ENCODE data around the gene MVP. TPM values are rescaled to one million over a fixed set of nuclear protein-coding genes. Genes with fewer than 3 reads are reported as not detected.

MVP gene
- total RNA-seq, 1 experiment from 2014 or later = 164 TPM

DNA sequence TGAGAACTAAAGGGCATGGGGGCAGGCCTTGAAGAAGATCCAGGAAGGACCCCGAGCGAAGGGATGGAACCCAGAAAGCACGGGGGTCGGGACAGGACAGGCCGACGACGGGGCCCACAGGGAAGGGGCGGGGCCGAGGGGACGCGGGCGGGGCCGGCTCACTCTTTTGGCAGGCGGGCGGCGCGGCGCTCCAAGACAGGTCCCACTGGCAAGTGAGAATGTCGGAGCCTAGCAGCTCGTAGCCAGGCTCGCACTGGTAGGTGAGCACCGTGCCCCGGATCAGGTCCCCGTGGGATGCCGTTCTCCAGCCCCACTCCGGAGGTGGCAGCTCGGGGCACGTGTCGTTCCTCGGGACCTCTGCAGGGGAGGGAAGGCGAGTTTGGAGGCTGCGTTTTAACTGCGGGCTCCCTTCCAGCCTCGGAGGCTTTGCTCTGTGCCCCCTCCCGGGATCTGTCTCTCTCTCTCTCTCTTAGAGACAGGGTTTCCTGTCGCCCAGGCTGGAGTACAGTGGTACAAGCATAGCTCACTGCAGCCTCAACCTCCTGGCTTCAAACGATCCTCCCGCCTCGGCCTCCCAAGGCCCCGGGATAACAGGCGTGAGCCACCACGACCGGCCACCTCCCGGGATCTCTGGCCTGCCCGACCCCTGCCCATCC is 56.5 kb downstream of the MVP start:
- Mint-ChIP-seq H3K4me1 (ENCODE audit: low read depth, unreplicated experiment) (no peaks in the 10 kb centered on the region), H3K27me3 (ENCODE audit: unreplicated experiment) (no peaks in the 10 kb centered on the region), H3K9me3 (ENCODE audit: low read depth, unreplicated experiment) (no peaks in the 10 kb centered on the region), H3K4me3 (ENCODE audit: low read depth, unreplicated experiment) (no peak overlapping the region), H3K36me3 (ENCODE audit: insufficient read depth, unreplicated experiment) (peaks cover 13% of the 10 kb centered on the region), H3K27ac (ENCODE audit: unreplicated experiment) (no peak overlapping the region)
- CTCF ChIA-PET = no interaction called here
- intact Hi-C loops (cut with micrococcal nuclease; ENCODE audit: unreplicated experiment) = no loop called here
- DNase-seq = no peak
- no TSS peak for BruUV-seq (replicated peaks)
- TF ChIP-seq, protein P1, sequence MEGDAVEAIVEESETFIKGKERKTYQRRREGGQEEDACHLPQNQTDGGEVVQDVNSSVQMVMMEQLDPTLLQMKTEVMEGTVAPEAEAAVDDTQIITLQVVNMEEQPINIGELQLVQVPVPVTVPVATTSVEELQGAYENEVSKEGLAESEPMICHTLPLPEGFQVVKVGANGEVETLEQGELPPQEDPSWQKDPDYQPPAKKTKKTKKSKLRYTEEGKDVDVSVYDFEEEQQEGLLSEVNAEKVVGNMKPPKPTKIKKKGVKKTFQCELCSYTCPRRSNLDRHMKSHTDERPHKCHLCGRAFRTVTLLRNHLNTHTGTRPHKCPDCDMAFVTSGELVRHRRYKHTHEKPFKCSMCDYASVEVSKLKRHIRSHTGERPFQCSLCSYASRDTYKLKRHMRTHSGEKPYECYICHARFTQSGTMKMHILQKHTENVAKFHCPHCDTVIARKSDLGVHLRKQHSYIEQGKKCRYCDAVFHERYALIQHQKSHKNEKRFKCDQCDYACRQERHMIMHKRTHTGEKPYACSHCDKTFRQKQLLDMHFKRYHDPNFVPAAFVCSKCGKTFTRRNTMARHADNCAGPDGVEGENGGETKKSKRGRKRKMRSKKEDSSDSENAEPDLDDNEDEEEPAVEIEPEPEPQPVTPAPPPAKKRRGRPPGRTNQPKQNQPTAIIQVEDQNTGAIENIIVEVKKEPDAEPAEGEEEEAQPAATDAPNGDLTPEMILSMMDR (IDR thresholded peaks at IDR 0.05; ENCODE audit: unreplicated experiment) = no peak

DNA sequence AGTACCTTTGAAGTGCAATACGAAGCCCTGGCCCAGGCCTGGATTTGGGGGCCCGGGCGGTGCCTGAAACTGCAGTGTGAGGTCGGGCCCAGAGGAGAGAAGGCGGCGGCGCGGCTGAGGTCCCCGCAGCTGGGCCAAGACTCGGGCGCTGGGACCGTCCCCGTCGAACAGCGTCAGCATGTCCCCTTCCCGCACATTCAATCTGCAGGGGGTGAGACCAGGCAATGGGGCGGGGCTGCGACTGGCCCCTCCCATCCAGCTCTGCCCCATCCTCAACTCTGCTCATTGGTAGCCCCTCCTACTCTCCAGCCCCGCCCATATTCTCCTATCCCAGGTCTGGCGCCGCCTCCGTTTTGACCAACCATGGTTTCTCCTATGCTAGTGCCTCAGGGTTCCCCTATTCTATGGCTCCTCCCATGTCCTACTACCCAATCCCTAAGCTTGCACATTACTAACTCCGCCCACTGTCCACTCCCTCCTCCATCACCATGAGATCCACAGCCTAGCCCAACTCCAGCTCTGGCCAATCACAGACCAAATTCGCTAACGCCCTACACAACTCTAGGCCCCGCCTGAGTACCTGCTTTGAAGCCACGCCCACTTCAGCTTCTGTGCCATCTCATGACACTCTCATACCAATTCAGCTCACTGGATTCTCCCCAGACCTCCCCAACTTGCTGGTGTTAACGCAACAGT is 57.2 kb downstream of the MVP start:
- peaks cover 13% of the 10 kb centered on the region for H3K36me3 Mint-ChIP-seq (ENCODE audit: insufficient read depth, unreplicated experiment)
- no peak for DNase-seq
- H3K4me3 Mint-ChIP-seq (ENCODE audit: low read depth, unreplicated experiment) = no peak overlapping the region
- TF ChIP-seq, protein P1 (IDR thresholded peaks at IDR 0.05; ENCODE audit: unreplicated experiment) = no peak
- intact Hi-C loops (cut with micrococcal nuclease; ENCODE audit: unreplicated experiment) = no loop called here
- BruUV-seq (replicated peaks) = no TSS peak
- H3K9me3 Mint-ChIP-seq (ENCODE audit: low read depth, unreplicated experiment) = no peaks in the 10 kb centered on the region
- CTCF ChIA-PET = no interaction called here
- no peaks in the 10 kb centered on the region for H3K27me3 Mint-ChIP-seq (ENCODE audit: unreplicated experiment)
- no peaks in the 10 kb centered on the region for H3K4me1 Mint-ChIP-seq (ENCODE audit: low read depth, unreplicated experiment)
- no peak overlapping the region for H3K27ac Mint-ChIP-seq (ENCODE audit: unreplicated experiment)

DNA sequence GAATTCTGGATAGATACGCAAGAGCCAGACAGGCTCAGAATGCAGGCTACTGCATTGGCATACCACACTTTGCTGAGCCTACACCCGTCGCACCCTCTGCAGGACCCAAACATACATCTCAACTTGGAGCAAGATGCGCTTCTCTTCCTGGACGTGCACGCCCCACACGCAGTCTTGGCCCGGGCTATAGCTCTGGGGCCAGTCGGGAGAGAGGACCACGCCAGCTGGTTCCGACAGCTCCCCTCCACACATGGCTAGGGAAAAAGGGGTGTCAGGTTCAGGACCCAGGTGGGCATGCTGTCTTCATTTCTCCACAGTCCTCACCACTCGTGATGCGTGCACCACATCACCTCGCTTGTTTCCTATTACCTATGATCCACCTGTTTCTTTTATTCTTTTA is 57.9 kb downstream of the MVP start:
- no TSS peak for BruUV-seq (replicated peaks)
- H3K9me3 Mint-ChIP-seq (ENCODE audit: low read depth, unreplicated experiment) = no peaks in the 10 kb centered on the region
- H3K4me1 Mint-ChIP-seq (ENCODE audit: low read depth, unreplicated experiment) = no peaks in the 10 kb centered on the region
- H3K4me3 Mint-ChIP-seq (ENCODE audit: low read depth, unreplicated experiment) = no peak overlapping the region
- peaks cover 13% of the 10 kb centered on the region for H3K36me3 Mint-ChIP-seq (ENCODE audit: insufficient read depth, unreplicated experiment)
- intact Hi-C loops (cut with micrococcal nuclease; ENCODE audit: unreplicated experiment) = no loop called here
- CTCF ChIA-PET = no interaction called here
- TF ChIP-seq, protein P1 (IDR thresholded peaks at IDR 0.05; ENCODE audit: unreplicated experiment) = no peak
- DNase-seq = no peak
- H3K27me3 Mint-ChIP-seq (ENCODE audit: unreplicated experiment) = no peaks in the 10 kb centered on the region
- no peak overlapping the region for H3K27ac Mint-ChIP-seq (ENCODE audit: unreplicated experiment)

DNA sequence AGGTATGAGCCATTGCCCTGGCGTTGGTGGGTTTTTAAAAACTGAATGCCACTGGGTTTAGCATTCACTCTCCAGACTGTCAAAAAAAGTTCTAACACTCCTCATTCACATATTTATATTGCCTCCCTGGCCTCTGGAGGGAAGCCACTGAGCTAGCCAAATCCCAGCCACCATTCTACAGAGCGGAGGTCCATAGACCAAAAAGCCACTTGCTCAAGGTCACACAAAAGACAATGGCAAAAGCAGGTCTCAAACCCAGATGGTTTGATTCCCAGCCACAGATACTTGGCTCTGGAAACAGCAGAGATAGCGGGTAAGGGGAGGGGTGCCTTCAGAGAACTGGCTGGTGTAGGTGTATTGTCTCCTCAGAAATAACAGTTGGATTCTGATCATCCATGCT is 60.8 kb downstream of the MVP start:
- H3K9me3 Mint-ChIP-seq (ENCODE audit: low read depth, unreplicated experiment) = no peaks in the 10 kb centered on the region
- H3K36me3 Mint-ChIP-seq (ENCODE audit: insufficient read depth, unreplicated experiment) = peaks cover 19% of the 10 kb centered on the region
- no peak for DNase-seq
- TF ChIP-seq, protein P1 (IDR thresholded peaks at IDR 0.05; ENCODE audit: unreplicated experiment) = no peak
- intact Hi-C loops (cut with micrococcal nuclease; ENCODE audit: unreplicated experiment) = no loop called here
- CTCF ChIA-PET = interaction anchor here (0.8 kb wide), 1 partner anchor 18 kb away, joined by 3 read pairs; the partner anchor contains the start of gene CDIPT
- no peaks in the 10 kb centered on the region for H3K27me3 Mint-ChIP-seq (ENCODE audit: unreplicated experiment)
- H3K4me1 Mint-ChIP-seq (ENCODE audit: low read depth, unreplicated experiment) = no peaks in the 10 kb centered on the region
- no peak overlapping the region for H3K4me3 Mint-ChIP-seq (ENCODE audit: low read depth, unreplicated experiment)
- no TSS peak for BruUV-seq (replicated peaks)
- no peak overlapping the region for H3K27ac Mint-ChIP-seq (ENCODE audit: unreplicated experiment)
